GM19025 (cell line): Measurements from ENCODE around the gene PRSS22.

ENCODE experiments used
- ATAC-seq: cut with Tn5 transposase; IDR thresholded peaks from one replicate; pipeline ENCODE4 v1.9.1; 2021; ENCODE audit warnings: mild to moderate bottlenecking, low read depth, moderate library complexity; ENCODE audit not compliant: unreplicated experiment

Gene PRSS22

DNA sequence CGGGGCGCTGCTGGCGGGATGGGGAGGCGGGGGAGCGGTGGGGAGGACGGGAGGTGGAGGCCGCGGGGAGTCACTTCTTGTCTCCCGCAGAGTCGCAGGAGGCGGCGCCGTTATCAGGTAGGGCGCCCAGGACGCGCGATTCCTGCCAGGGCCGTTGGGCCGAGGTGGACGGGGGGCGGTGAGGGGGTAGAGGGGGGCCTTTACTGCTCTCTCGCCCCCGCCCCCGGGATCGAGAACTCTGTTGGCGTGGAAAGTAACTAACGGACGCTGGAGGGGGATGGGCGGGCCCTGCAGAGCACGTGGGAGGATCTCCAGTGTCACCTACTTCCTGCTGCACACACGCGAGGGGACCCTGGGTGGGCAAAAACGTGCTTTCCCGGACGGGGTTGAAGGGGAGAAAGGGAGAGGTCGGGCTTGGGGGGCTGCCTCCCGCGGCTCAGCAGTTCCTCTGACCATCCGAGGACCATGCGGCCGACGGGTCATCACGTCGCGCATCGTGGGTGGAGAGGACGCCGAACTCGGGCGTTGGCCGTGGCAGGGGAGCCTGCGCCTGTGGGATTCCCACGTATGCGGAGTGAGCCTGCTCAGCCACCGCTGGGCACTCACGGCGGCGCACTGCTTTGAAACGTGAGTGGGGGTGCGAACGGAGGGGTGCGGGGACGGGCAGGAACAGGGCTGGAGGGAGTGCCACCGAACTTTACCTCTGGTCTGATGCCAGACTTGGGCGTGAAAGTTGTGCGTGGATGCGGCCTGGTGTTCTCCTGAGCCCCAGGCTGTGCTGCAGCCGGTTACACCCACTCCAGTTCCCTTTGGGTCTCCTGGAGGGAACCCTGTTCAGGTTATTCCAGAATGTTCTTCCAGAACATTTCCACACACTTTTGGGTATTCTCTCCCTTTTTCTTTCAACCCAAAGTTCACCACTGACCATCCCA lies 40.4 kb downstream of the PRSS22 start:
- no peak for ATAC-seq

GRCh38 chr16:2816751-2817339 lies 41.1 kb downstream of the PRSS22 start, which contains the start of gene PRSS21:
Gene PRSS21, plus strand, starts transcription at chr16:2817237. Its CDS starts 32 bp downstream, at chr16:2817269.
- no peak for ATAC-seq

- no peak for ATAC-seq
Observed at GRCh38 chr16:2815299-2815771, 42.6 kb downstream of the PRSS22 start.

DNA sequence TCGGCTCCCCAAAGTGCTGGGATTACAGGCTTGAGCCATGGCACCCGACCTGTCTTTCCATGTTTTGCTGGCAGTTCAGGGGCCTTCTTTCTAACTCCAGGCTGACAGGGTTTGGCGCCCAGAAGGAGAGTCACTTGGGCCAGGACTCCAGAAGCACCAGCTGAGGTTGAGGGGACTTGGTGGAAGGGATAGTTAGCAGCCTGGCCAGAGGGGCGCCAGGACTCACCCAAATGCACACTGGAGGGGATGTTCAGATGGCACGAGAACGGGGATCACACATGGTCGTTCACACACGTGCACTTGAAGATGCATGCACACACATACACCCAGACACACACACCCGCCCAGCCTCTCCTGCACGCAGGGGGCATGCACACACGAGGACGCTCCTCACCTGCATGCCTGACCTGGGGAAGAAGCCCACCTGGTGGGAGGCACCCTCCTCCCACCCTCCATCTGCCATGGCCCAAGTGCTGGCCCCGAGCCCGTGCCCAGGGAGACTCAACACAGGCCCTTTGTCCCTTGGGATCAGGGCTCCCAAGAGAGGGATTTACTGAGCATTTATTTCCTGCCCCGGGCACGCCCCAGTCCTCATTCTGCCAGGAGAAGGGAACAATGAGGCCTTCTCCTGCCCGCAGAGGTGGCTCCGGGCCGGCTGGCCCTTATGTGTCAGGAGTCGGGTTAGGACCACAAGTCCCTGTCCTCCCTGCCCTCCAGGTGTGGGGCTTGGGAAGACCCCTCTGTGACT lies 43.2 kb downstream of the PRSS22 start:
- ATAC-seq: no peak

DNA sequence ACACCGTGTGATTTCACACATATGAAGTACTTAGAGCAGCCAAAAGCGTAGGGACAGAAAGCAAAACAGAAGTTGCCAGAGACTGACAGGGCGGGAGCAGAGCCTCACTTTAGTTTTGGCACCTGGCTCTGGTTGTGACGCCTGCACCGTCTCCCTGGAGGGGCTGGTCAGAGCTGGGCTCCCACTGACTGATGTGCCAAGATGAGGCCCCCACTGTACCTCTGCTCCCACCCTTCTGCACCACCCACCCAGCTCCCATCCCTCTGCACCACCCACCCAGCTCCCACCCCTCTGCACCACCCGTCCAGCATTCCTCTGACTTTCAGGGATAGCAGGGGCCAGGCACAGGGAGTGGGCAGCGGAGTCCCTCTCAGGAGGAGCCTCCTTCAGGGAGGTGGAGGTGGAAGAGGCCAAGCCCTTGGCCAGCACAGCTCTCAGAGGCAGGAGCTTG lies 44.2 kb downstream of the PRSS22 start:
- ATAC-seq: no peak

DNA sequence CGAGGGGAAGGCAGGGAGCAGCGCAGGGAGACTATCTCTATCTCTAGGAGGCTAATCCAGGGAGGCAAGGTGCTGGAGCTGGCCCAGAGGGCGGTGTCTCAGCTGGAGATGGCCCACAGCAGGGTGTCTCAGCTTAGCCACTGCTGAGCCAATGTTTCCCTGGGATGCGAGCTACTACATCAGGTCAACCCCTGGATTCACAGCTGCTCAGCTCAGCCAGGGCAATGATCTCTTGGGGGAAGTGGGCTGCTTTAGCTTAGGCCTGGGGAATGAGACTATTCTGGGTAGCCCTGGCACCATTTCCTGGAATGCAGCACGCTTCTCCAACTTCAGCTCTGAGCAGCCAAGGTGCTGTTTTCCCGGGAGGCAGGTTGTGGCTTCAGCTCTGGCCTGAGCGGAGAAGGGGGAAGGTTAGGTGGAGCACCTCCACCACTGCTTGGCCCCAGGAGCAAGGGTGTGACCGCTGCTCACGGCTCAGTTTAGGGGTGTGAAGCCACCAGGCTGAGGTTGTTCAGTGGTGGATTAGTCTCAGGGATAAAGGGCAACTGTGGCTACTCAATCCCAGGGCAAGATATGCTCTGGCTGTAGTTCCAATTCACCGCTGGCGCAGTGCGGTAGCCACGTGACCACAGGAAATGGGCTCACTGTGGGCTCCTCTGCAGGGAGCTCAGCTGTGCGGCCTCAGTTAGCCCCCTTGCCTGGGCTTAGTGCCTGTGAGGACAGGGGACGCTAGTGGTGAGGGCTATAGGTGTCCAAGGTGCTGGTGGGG lies 46.1 kb downstream of the PRSS22 start:
- ATAC-seq: no peak

DNA sequence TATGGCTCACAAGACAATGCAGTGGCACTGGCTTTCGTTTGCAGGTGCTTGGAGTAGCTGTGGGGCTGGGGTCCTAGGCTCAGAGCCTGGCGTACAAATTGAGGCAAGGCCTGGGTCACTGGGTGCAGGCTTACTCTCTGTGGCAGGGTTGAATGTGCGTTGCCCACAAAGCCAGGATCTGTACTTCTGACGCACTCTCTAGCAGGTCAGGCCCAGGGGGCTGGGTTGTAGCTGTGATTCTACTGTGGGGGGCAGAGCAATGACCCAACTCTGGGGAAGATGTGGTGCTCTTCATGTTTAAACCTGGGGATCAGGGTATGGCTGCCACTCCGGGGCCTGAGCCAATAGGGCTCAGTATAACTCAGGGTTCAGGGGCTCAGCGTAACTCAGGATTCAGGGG lies 47.3 kb downstream of the PRSS22 start:
- no peak for ATAC-seq

GRCh38 chr16:2809149-2809760 lies 48.7 kb downstream of the PRSS22 start:
- ATAC-seq: no peak

DNA sequence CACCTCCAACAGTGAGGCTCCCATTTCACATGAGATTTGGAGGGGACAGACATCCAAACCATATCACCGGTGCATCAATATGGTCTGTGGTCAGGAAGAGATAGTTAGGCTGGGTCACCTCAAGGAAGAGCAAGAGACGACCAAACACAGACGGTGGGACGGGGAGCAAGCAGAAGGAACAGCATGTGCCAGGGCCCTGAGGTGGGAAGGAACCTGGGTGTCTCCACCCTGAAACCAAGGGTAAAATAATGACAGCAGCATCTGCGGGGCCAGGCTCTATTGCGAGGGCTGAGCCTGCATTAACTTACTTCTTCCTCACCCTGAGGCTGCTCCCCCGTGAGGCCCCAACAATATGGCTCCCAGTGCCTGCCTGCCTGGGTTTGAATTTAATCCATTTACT lies 49.8 kb downstream of the PRSS22 start:
- no peak for ATAC-seq

DNA sequence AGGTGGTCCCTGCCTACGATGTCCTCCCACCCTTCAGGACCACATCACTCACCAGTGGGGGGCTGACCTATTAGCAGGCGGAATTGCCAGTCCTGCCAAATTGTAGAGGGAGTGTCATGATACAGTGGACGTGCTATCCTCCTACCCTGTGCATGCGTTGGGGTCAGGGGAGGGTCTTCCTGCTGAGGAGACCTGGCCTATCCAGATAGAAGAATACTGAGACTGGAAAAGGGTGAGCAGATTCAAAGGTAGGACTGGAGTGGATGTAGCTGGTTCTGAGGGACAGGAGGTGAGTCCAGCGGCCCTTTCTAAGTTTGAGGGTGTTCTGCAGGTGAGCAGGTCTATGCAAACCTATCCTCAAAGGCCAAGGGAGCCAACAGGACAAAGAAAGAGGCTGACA lies 51.7 kb downstream of the PRSS22 start:
- no peak for ATAC-seq

GRCh38 chr16:2804728-2805127 lies 53.2 kb downstream of the PRSS22 start:
- ATAC-seq: no peak

DNA sequence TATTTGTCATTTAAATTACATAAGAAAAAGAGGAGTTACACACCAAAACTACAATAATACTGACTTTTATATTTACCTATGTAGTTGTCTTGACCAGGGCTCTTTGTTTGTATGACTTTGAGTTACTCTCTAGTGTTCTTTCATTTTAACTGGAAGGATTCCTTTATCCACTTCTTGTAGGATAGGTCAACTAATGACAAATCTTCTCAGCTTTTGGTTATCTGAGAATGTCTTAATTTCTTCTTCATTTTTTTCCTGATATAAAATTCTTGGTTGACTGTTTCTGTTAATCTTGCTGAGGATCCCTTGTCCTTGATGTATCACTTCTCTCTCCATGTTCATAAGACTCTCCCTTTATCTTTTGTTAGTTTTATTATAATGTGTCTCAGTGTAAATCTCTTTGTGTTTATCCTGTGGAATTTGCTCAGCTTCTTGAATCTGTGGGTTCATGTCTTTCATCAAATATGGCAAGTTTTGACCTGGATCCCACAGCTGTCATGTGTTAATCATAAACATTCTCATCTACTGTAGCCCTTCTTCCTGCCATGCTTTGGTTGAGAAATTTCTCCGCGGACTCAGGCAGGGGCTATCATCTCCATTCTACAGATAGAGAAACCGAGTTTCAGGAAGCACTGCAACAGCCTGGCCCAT lies 54.3 kb downstream of the PRSS22 start:
- ATAC-seq: no peak
